Measurements from ENCODE around the gene AGAP3.

DNA sequence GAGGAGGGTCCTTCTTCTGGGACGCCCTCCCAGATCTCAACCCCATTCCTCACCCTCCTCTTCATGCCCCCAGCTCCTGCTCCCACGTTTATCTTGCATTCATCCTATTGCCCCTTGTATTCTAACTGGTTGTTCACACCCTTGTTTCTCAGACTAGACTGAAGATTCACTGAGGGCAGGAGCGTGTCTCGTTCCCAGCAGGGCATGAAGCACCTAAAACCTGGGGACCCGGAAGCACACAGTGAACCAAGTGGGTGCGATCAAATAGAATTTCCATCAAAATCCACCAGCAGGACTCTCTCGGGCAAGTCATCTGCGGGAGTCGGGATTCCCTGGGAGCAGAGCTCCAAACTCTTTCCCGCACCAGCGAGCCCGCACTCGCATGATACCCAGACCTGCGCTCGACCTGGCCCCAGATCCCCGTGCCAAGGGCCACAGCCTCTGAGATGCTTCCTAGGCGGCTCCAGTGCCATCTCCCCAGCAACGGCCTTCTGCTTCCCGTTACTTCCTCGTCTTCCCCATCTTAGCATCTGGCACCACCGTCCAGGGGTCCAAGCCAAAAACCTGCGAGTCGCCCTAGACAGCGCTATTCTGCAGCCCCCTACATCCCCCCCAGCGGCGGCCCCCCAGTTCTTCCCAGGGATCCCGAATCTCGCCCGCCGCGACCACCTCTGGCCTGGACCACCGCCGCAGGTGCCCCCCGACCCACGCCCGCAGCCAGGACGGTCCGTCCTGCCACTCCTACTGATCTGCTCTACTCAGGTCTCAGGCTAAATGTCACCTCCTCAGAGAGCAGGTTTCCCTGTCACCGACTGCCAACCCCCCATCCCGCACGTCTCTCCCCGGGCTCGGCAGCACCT, 87.3 kb downstream of the AGAP3 start:
- TF ChIP-seq, protein P1, sequence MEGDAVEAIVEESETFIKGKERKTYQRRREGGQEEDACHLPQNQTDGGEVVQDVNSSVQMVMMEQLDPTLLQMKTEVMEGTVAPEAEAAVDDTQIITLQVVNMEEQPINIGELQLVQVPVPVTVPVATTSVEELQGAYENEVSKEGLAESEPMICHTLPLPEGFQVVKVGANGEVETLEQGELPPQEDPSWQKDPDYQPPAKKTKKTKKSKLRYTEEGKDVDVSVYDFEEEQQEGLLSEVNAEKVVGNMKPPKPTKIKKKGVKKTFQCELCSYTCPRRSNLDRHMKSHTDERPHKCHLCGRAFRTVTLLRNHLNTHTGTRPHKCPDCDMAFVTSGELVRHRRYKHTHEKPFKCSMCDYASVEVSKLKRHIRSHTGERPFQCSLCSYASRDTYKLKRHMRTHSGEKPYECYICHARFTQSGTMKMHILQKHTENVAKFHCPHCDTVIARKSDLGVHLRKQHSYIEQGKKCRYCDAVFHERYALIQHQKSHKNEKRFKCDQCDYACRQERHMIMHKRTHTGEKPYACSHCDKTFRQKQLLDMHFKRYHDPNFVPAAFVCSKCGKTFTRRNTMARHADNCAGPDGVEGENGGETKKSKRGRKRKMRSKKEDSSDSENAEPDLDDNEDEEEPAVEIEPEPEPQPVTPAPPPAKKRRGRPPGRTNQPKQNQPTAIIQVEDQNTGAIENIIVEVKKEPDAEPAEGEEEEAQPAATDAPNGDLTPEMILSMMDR (conservative IDR thresholded peaks at IDR 0.05; ENCODE audit: low read depth, low read length), result no peak
- TF ChIP-seq EZH2 (IDR thresholded peaks at IDR 0.05; ENCODE audit: borderline replicate concordance, low read depth, low read length, poor library complexity, severe bottlenecking), result no peak
